AG04450 (cell line): ENCODE measurements around the gene FBXO30. TPM values are rescaled to one million over a fixed set of nuclear protein-coding genes. Genes with fewer than 3 reads are reported as not detected.

Source experiments
- CTCF ChIA-PET: fragments of 300-600, 350-600 bp; formaldehyde crosslinking; extraction: SDS; loops from one replicate; lab custom pipeline; 2022; ENCODE audit warnings: antibody characterized with exemption, inconsistent platforms; lab: Charles Lee
- POLR2A ChIA-PET: fragments of 350-600 bp; formaldehyde crosslinking; extraction: SDS; loops from one replicate; lab custom pipeline; 2021; ENCODE audit warnings: antibody characterized with exemption, inconsistent platforms; lab: Yijun Ruan, JAX
- DNase-seq: peaks from one replicate; pipeline ENCODE4 v3.0.0-alpha.2; 2011; ENCODE audit warnings: low read depth, low spot score
- H3K27ac ChIP-seq: one replicate; pipeline ENCODE4 v1.5.1; 2012; ENCODE audit warnings: low read depth, low read length, control low read depth
- H3K27me3 ChIP-seq: one replicate; pipeline ENCODE4 v1.6.0; 2012; ENCODE audit warnings: low read length; ENCODE audit not compliant: control insufficient read depth, insufficient read depth
- H3K4me3 ChIP-seq: 2 replicates; pipeline ENCODE4 v1.5.1; 2011; ENCODE audit warnings: mild to moderate bottlenecking, low read depth, low read length, control low read depth
- H3K9me3 ChIP-seq: 2 replicates; pipeline ENCODE4 v1.5.1; 2012; ENCODE audit warnings: low read length; ENCODE audit not compliant: control insufficient read depth, insufficient read depth
- CTCF ChIP-seq: IDR thresholded peaks from 2 replicates; pipeline ENCODE4 v1.5.1; 2011; ENCODE audit warnings: low read depth, low read length, control low read depth, inconsistent platforms
- polyA plus RNA-seq: library from polyadenylated mRNA; depleted of rRNA; stranded (reverse); fragments of >200 nt; gene quantifications from 2 replicates; pipeline ENCODE4 v1.2.3, GENCODE V29; 2011

FBXO30 gene
- polyA plus RNA-seq, 1 experiment: 11.8 TPM

GRCh38 chr6:145836772-145837171 is 22.2 kb upstream of the FBXO30 start:
- Histone ChIP-seq H3K9me3 (no peaks in the 10 kb centered on the region), H3K4me3 (no peak overlapping the region), H3K27ac (no peak overlapping the region), H3K27me3 (no peaks in the 10 kb centered on the region)
- ChIA-PET CTCF (no interaction called here), POLR2A (no interaction called here)
- TF ChIP-seq CTCF: no peak
- DNase-seq: no peak

GRCh38 chr6:145836170-145836569 is 21.6 kb upstream of the FBXO30 start:
- H3K27ac ChIP-seq: no peak overlapping the region
- H3K9me3 ChIP-seq: no peaks in the 10 kb centered on the region
- POLR2A ChIA-PET: no interaction called here
- H3K4me3 ChIP-seq: no peak overlapping the region
- TF ChIP-seq CTCF: no peak
- CTCF ChIA-PET: no interaction called here
- H3K27me3 ChIP-seq: no peaks in the 10 kb centered on the region
- no peak for DNase-seq

- ChIA-PET POLR2A (interaction anchor here (1.0 kb wide), 1 partner anchor 16 kb away, joined by 5 read pairs; the partner anchor contains the start of gene FBXO30), CTCF (interaction anchor here (0.7 to 1.6 kb wide), 3 partner anchors 9 to 614 kb away, joined by 3 read pairs; no protein-coding TSS in a partner anchor)
- no peaks in the 10 kb centered on the region for H3K9me3 ChIP-seq
- no peak for TF ChIP-seq CTCF
- H3K4me3 ChIP-seq: no peak overlapping the region
- no peak for DNase-seq
- H3K27ac ChIP-seq: no peak overlapping the region
- no peaks in the 10 kb centered on the region for H3K27me3 ChIP-seq
Observed at GRCh38 chr6:145830612-145831011, 16.0 kb upstream of the FBXO30 start.

- Histone ChIP-seq H3K27me3 (no peaks in the 10 kb centered on the region), H3K27ac (no peak overlapping the region), H3K9me3 (no peaks in the 10 kb centered on the region), H3K4me3 (no peak overlapping the region)
- no peak for TF ChIP-seq CTCF
- ChIA-PET POLR2A (no interaction called here), CTCF (interaction anchor here (0.7 kb wide), 1 partner anchor 613 kb away, joined by 3 read pairs; no protein-coding TSS in a partner anchor)
- DNase-seq: no peak
Observed at GRCh38 chr6:145829950-145830349, 15.4 kb upstream of the FBXO30 start.

GRCh38 chr6:145829102-145829501 is 14.5 kb upstream of the FBXO30 start:
- Histone ChIP-seq H3K9me3 (no peaks in the 10 kb centered on the region), H3K27ac (no peak overlapping the region), H3K27me3 (no peaks in the 10 kb centered on the region), H3K4me3 (no peak overlapping the region)
- ChIA-PET CTCF (no interaction called here), POLR2A (no interaction called here)
- TF ChIP-seq CTCF: no peak
- no peak for DNase-seq
